IPS-18c (cell line): ENCODE measurements around the gene TNFSF12.
"Not testable (repeated sequence)": the region's sequence is repeated elsewhere in the genome, so short reads cannot be mapped to it uniquely, and the experiment has no call there.

Experiments used
- H3K4me3 ChIP-seq: 2 replicates; pipeline ENCODE4 v1.7.0; 2013; ENCODE audit warnings: low read depth, mild to moderate bottlenecking, low read length, moderate library complexity; ENCODE audit not compliant: insufficient read depth
- H3K9me3 ChIP-seq: one replicate; pipeline ENCODE4 v1.6.1; 2013; ENCODE audit warnings: mild to moderate bottlenecking, low read length, moderate library complexity; ENCODE audit not compliant: control insufficient read depth, insufficient read depth

The TNFSF12 gene

DNA sequence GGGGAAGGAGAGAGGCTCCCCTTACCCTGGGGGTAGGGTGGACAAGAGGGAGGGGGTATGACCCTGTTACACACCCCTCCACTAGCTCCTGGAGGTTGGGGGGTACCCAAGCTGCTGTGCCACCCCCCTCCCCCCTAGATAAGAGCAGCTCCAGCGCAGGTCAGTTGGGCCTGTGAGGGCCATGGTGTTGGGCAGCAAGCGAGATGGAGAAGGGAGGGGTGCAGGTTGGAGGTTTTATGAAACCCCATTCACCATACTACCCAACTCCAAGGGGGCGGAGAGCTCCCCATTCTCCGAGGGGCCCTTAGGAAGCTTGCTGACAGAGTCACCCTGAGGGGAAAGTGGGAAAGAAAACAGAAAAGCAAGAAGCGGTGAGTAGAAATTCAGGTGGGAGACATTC is 42.7 kb downstream of the TNFSF12 start:
- no peak overlapping the region for H3K4me3 ChIP-seq
- H3K9me3 ChIP-seq = no peaks in the 10 kb centered on the region

DNA sequence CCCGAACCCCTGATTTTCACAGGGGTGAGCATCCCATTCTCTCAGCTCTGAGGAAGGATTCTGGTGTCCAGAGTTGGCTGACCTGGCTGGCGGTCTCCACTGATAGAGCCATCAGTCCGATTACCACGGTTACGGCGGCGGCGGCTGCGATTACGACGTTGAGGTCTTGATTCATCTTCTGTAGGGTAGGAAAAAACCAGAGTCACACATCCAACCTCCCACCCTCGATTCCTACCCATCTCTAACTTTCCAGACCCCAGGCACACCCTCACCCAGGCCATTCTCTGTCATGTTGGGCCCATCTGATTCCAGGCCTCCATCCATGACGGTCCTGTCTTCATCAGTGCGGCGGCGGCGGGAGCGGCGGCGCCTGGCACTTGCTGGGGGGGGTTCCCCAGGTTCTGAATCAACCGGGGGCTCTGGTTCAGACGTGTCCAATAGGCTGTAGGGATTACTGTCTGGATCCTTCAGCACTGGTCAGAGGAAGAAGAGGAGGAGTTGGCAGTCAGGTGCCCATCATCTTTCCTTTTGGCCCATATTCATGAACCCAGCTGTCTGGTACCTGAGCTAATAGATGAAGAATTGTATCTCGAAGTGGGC is 43.7 kb downstream of the TNFSF12 start:
- Histone ChIP-seq H3K4me3 (no peak overlapping the region), H3K9me3 (no peaks in the 10 kb centered on the region)

DNA sequence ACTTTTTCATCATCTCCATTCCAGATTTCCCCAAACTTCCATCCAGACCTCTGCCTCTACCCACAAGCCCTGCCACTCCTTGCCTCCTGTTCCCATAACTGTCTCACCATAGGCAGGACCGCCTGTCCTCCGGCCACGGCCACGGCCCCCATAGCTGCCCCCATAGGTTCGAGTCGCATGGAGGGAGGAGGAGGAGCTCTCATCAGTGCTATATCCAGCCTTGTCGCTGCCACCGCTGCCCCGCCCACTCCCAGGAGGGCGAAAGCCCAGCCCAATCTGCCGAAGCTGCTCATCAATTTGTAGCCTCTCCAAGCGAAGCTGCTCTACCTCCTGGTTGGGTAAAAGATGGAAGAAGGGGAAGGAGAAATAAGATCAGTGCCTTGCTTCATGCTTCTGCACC is 44.4 kb downstream of the TNFSF12 start:
- Histone ChIP-seq H3K4me3 (no peak overlapping the region), H3K9me3 (no peaks in the 10 kb centered on the region)

DNA sequence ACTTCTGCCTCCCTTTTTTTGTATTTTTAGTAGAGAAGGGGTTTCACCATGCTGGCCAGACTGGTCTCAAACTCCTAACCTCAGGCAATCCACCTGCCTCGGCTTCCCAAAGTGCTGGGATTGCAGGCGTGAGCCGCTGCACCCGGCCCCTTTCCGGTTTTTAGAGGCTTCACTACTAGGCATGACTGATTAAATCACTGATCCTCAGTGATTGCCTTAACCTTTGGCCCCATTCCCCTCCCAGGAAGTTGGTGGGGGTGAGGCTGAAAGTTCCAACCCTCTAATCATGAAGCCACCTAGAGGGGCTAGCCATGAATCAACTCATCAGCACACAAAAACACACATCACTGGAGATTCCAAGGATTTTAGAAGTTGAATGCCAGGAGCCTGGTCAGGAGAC is 48.7 kb downstream of the TNFSF12 start:
- not testable (repeated sequence) for H3K9me3 ChIP-seq, H3K4me3 ChIP-seq

DNA sequence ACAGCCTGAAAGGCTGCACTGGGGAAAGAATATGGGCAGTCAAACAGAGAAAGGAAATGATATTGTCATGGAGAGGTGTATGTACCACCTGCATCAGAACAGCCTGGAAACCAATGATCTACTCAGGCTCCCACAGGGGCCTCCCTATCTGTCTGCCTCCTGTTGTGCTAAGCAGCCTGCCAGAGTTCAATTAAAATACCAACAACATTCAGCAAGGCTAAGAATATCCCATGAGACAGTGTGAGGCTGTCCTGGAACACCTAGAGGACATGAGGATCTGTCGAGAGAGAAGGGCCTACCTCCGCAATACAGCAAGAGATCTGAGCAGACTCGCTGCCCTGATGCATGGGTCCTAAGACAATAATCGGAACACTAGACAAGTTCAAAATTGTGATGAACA is 57.4 kb downstream of the TNFSF12 start:
- Histone ChIP-seq H3K9me3 (no peaks in the 10 kb centered on the region), H3K4me3 (no peak overlapping the region)
